PC-3 (cell line): ENCODE data around the gene MAP7. TPM values are rescaled to one million over a fixed set of nuclear protein-coding genes. Genes with fewer than 3 reads are reported as not detected.

ENCODE experiments used
- ATAC-seq: fragments of 200-7000 bp; cut with Tn5 transposase; 2 replicates; pipeline ENCODE4 v1.9.1; 2020; ENCODE audit warnings: mild to moderate bottlenecking, moderate library complexity
- BruUV-seq: library from RNA; stranded (reverse); fragments of 400-500 nt; replicated peaks from 2 replicates; lab custom pipeline; 2021; lab: Mats Ljungman, UMichigan
- CTCF ChIA-PET: fragments of 300-600 bp; sonication (Branson Sonifier 250); formaldehyde crosslinking; loops from one replicate; lab custom pipeline; 2022; ENCODE audit warnings: antibody characterized with exemption; lab: Charles Lee
- POLR2A ChIA-PET: fragments of 300-600 bp; sonication (Branson Sonifier 250); formaldehyde crosslinking; loops from one replicate; lab custom pipeline; 2022; ENCODE audit warnings: antibody characterized with exemption; ENCODE audit not compliant: unreplicated experiment; lab: Charles Lee
- DNase-seq: peaks from one replicate; pipeline ENCODE4 v3.0.0-alpha.2; 2015
- H2AFZ ChIP-seq: fragments of 300-600 bp; sonication (generic); 2 replicates; pipeline ENCODE4 v1.6.0; 2016; ENCODE audit warnings: antibody characterized with exemption, low read length
- H3F3A ChIP-seq: fragments of 300-600 bp; sonication (generic); one replicate; pipeline ENCODE4 v1.6.0; 2017; ENCODE audit warnings: antibody characterized with exemption, low read length, control low read depth, mild to moderate bottlenecking; ENCODE audit not compliant: unreplicated experiment
- H3K27ac ChIP-seq: fragments of 300-600 bp; sonication (generic); 2 replicates; pipeline ENCODE4 v1.5.1; 2016; ENCODE audit warnings: mild to moderate bottlenecking, low read length
- H3K27me3 ChIP-seq: fragments of 300-600 bp; sonication (generic); 2 replicates; pipeline ENCODE4 v1.6.1; 2016; ENCODE audit warnings: low read length, mixed read lengths
- H3K36me3 ChIP-seq: fragments of 300-600 bp; sonication (generic); 2 replicates; pipeline ENCODE4 v1.6.1; 2016; ENCODE audit warnings: low read depth, mixed run types, low read length, mixed read lengths
- H3K4me1 ChIP-seq: fragments of 300-600 bp; sonication (generic); 2 replicates; pipeline ENCODE4 v1.5.1; 2016; ENCODE audit warnings: low read length; ENCODE audit not compliant: insufficient read depth
- H3K4me2 ChIP-seq: fragments of 300-600 bp; sonication (generic); 2 replicates; pipeline ENCODE4 v1.6.0; 2016; ENCODE audit warnings: low read length
- H3K4me3 ChIP-seq: fragments of 300-600 bp; sonication (generic); 2 replicates; pipeline ENCODE4 v1.5.1; 2016; ENCODE audit warnings: mild to moderate bottlenecking, low read length, mixed read lengths
- H3K79me2 ChIP-seq: fragments of 300-600 bp; sonication (generic); 2 replicates; pipeline ENCODE4 v1.6.1; 2017; ENCODE audit warnings: low read length, mixed read lengths
- H3K9ac ChIP-seq: fragments of 300-600 bp; sonication (generic); 2 replicates; pipeline ENCODE4 v1.6.0; 2016; ENCODE audit warnings: mild to moderate bottlenecking, low read length
- H3K9me2 ChIP-seq: fragments of 300-600 bp; sonication (generic); replicated peaks from 2 replicates; pipeline ENCODE4 v1.6.1; 2016; ENCODE audit warnings: mixed run types, low read length, mixed read lengths
- H3K9me3 ChIP-seq: fragments of 300-600 bp; sonication (generic); 2 replicates; pipeline ENCODE4 v1.6.1; 2016; ENCODE audit warnings: low read length, mixed read lengths
- H4K20me1 ChIP-seq: fragments of 300-600 bp; sonication (generic); 2 replicates; pipeline ENCODE4 v1.6.1; 2016; ENCODE audit warnings: low read length, mixed read lengths
- CTCF ChIP-seq: fragments of 300-600 bp; sonication (generic); conservative IDR thresholded peaks from 2 replicates; pipeline ENCODE4 v1.5.1; 2017; ENCODE audit warnings: antibody characterized with exemption, low read depth, mild to moderate bottlenecking, low read length
- EZH2 ChIP-seq: fragments of 300-600 bp; sonication (generic); IDR thresholded peaks from one replicate; pipeline ENCODE4 v1.6.1; 2017; ENCODE audit warnings: antibody characterized with exemption, mild to moderate bottlenecking, low read length; ENCODE audit not compliant: unreplicated experiment
- EZH2phosphoT487 ChIP-seq: fragments of 300-600 bp; sonication (generic); IDR thresholded peaks from 2 replicates; pipeline ENCODE4 v1.6.1; 2018; ENCODE audit warnings: mild to moderate bottlenecking, antibody characterized with exemption, low read length, borderline replicate concordance
- intact Hi-C: fragments of 100-400 bp; cut with micrococcal nuclease; formaldehyde crosslinking; loops from 2 replicates; pipeline ENCODE4 v1.9.0; 2023
- total RNA-seq: library from RNA; depleted of rRNA; stranded (reverse); fragments of >200 nt; gene quantifications from 2 replicates; pipeline ENCODE4 v1.2.3, GENCODE V29; 2014

The MAP7 gene
- total RNA-seq, 1 experiment from 2014 or later = 13.9 TPM

- H3K4me3 ChIP-seq = no peak overlapping the region
- no peaks in the 10 kb centered on the region for H3K36me3 ChIP-seq
- H3K9ac ChIP-seq = no peak overlapping the region
- peaks cover 79% of the 10 kb centered on the region for H3K79me2 ChIP-seq
- TF ChIP-seq CTCF = no peak
- no peak for TF ChIP-seq EZH2
- TF ChIP-seq EZH2phosphoT487 = no peak
- CTCF ChIA-PET = no interaction called here
- peaks cover 9% of the 10 kb centered on the region; the same call in 1 of the 2 replicates for H4K20me1 ChIP-seq
- POLR2A ChIA-PET = no interaction called here
- DNase-seq = no peak
- ATAC-seq = no peak
- H3F3A ChIP-seq = no peaks in the 10 kb centered on the region
- H2AFZ ChIP-seq = no peak overlapping the region
- H3K4me1 ChIP-seq = no peaks in the 10 kb centered on the region
- no TSS peak for BruUV-seq
- intact Hi-C loops = no loop called here
- no peaks in the 10 kb centered on the region for H3K9me3 ChIP-seq
- no peaks in the 10 kb centered on the region for H3K27me3 ChIP-seq
- H3K4me2 ChIP-seq = no peak overlapping the region
- H3K9me2 ChIP-seq = no peaks in the 10 kb centered on the region
- H3K27ac ChIP-seq = no peak overlapping the region
Measured at GRCh38 chr6:136538836-136539235, 11.4 kb downstream of the MAP7 start.

- H3K9me3 ChIP-seq = no peaks in the 10 kb centered on the region
- H3K4me3 ChIP-seq = no peak overlapping the region
- BruUV-seq = no TSS peak
- H3K9me2 ChIP-seq = no peaks in the 10 kb centered on the region
- peaks cover 56% of the 10 kb centered on the region for H3K79me2 ChIP-seq
- H4K20me1 ChIP-seq = no peaks in the 10 kb centered on the region; the same call in 1 of the 2 replicates
- intact Hi-C loops = no loop called here
- POLR2A ChIA-PET = no interaction called here
- CTCF ChIA-PET = no interaction called here
- no peak overlapping the region for H3K4me2 ChIP-seq
- H2AFZ ChIP-seq = no peak overlapping the region
- no peak overlapping the region for H3K27ac ChIP-seq
- ATAC-seq (no peak), DNase-seq (no peak)
- no peaks in the 10 kb centered on the region for H3K27me3 ChIP-seq
- no peak overlapping the region for H3K9ac ChIP-seq
- TF ChIP-seq EZH2phosphoT487 (no peak), EZH2 (no peak), CTCF (no peak)
- H3K4me1 ChIP-seq = no peaks in the 10 kb centered on the region
- H3K36me3 ChIP-seq = no peaks in the 10 kb centered on the region
- no peaks in the 10 kb centered on the region for H3F3A ChIP-seq
Measured at GRCh38 chr6:136535880-136536650, 14.2 kb downstream of the MAP7 start.
